ENCODE measurements around the gene GLRA3.

- TF ChIP-seq ZFP30 (CRISPR knock-in tag; IDR thresholded peaks at IDR 0.05): no peak
- TF ChIP-seq ARNTL (CRISPR knock-in tag; IDR thresholded peaks at IDR 0.05; ENCODE audit: borderline replicate concordance, low read depth): no peak
- TF ChIP-seq PATZ1 (CRISPR knock-in tag; IDR thresholded peaks at IDR 0.05; ENCODE audit: borderline replicate concordance): no peak
- no peak for TF ChIP-seq ZNF8 (CRISPR knock-in tag; IDR thresholded peaks at IDR 0.05)
- no peak for TF ChIP-seq CREB5 (CRISPR knock-in tag; IDR thresholded peaks at IDR 0.05; ENCODE audit: low read depth)
- no peak for TF ChIP-seq ZFP3 (CRISPR knock-in tag; IDR thresholded peaks at IDR 0.05)
- TF ChIP-seq PPARA (CRISPR knock-in tag; IDR thresholded peaks at IDR 0.05; ENCODE audit: borderline replicate concordance): no peak
- no peak for TF ChIP-seq OSR1 (CRISPR knock-in tag; IDR thresholded peaks at IDR 0.05)
- TF ChIP-seq SNAI2 (CRISPR knock-in tag; IDR thresholded peaks at IDR 0.05): no peak
- TF ChIP-seq TSHZ2 (CRISPR knock-in tag; IDR thresholded peaks at IDR 0.05): no peak
- no peak for TF ChIP-seq BACH2 (CRISPR knock-in tag; IDR thresholded peaks at IDR 0.05; ENCODE audit: borderline replicate concordance)
- TF ChIP-seq CSDC2 (CRISPR knock-in tag; IDR thresholded peaks at IDR 0.05): no peak
- TF ChIP-seq ESRRG (CRISPR knock-in tag; IDR thresholded peaks at IDR 0.05): no peak
- no peak for TF ChIP-seq ZC3H10 (CRISPR knock-in tag; IDR thresholded peaks at IDR 0.05)
These were observed 24.6 kb upstream of the GLRA3 start for GRCh38 chr4:174853629-174854028.

All from SK-N-SH treated with all-trans-retinoic acid at 6 μM for 48 hours (cell line).